Right lobe of liver (tissue), 4 donors: Measurements from ENCODE around the gene MADCAM1.
A peak's percentile ranks its signal among the peaks of the same experiment; 100 is the strongest.

Experiments
- CTCF ChIP-seq, 4 donors: fragments of 200-600 bp in 3 of 4; fragments of 450-650 bp in 1 of 4; IDR thresholded peaks; one replicate each; pipeline versions ENCODE4 v1.5.1 to v1.8.0; 2016 to 2022; ENCODE audit warnings: antibody characterized with exemption in 4 of 4, mild to moderate bottlenecking in 2 of 4
- POLR2A ChIP-seq: fragments of 450-650 bp; IDR thresholded peaks from one replicate; pipeline ENCODE4 v1.6.1; 2017; ENCODE audit warnings: antibody characterized with exemption, mild to moderate bottlenecking
- donor health status: DM: no; HTN: no; CAD: no.
- donor health status: DM: no; HTN: no; CAD: no.
- donor health status: DM: no; HTN: yes; CAD: no.

GRCh38 chr19:535017-535835 lies 38.9 kb downstream of the MADCAM1 start:
- peak; percentile 23 to 44 (median 36) for TF ChIP-seq CTCF (IDR thresholded peaks at IDR 0.05)
- TF ChIP-seq POLR2A = no peak
